SIG-M5 (cell line): ENCODE data around the gene DGKE.

Source experiments
- DNase-seq: peaks from one replicate; lab custom pipeline; 2025; lab: John Stamatoyannopoulos, UW

DGKE gene

DNA sequence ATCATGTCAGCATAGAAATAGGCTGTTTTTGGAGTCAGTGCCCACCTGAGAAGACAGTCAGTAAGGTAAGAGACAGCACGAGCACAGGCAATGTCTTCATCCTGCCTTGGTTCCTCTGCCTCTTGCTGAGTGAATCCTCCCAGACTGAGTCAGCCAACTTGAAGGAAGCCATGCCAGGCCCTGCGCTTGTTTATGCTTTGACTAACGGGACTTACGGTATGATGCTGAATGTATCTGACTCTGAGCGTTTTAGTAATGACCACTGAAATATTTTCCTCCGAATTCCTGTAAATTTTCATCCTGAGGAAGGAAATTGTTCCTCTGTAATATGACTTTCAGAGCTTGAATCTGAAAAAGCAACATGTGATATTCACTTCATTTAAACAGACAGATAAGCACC is 18.2 kb upstream of the DGKE start:
- no peak for DNase-seq

DNA sequence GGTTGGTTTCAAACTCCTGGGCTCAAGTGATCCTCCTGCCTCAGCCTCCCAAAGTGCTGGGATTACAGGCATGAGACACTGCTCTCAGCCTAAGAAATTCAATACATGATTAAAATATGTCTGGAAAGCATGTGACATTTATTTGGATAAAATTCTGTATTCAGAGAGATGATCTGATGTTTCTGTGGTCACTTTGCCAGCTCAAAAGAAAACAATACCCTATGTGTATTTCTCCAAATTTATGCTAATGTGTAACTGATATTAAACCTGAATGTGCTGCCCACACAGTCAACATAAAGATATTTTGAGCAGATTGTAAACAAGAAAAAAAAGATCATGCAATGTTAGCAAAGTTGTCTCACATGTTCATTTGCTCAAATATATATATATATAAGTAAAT is 16.9 kb upstream of the DGKE start:
- no peak for DNase-seq

DNA sequence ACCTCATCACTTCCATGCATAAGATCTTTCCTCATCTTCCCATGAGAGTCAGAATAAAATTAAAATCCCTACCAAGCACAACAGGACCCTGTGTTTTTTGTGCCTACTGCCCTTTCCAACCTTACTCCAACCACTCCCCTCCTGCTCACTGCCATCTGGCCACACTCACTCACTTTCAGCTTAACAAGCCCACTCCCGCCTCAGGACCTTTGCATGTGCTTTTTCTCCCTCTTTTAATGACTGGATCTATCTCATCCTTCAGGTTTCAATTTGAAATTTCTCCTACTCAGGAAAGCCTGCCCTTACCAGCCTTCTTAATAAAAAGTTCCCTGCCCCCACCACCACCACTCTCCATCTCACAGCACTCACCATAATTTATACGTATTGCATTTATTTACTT is 14.9 kb upstream of the DGKE start:
- no peak for DNase-seq

- peak; percentile 28 for DNase-seq
Measured at GRCh38 chr17:56819431-56820145, 14.4 kb upstream of the DGKE start.

- no peak for DNase-seq
Measured at GRCh38 chr17:56820207-56820606, 13.7 kb upstream of the DGKE start.

DNA sequence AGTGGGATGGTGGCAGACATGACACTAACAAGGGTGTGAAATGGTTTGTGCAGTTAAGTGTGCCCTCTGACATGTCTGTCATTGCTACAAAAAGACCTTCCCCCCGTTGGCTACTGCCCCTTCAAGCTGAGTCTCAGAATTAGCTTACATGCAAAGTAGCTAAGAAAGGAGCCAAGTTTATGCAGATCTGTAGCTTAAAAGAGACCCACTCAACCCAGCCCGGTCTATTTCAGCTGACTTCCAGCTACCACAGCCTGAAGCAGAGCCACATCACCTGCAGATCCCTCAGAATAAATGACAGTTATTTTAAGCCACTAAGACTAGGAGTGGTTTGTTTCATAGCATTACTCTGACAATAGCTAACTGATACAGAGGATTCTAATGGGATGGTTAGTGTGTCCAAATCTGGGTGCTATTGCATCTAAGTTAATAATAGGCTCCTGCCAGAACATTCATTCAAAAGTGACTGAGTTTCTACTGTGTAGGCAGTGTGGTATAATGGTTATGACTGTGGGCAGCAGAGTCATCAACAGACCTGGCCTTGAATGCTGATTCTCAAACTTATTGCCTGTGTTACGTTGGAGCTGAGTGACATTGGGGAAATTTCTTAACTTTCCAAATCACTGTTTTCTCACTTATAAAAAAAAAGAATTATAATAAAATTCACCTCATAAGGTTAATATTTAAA is 12.0 kb upstream of the DGKE start:
- DNase-seq = no peak

DNA sequence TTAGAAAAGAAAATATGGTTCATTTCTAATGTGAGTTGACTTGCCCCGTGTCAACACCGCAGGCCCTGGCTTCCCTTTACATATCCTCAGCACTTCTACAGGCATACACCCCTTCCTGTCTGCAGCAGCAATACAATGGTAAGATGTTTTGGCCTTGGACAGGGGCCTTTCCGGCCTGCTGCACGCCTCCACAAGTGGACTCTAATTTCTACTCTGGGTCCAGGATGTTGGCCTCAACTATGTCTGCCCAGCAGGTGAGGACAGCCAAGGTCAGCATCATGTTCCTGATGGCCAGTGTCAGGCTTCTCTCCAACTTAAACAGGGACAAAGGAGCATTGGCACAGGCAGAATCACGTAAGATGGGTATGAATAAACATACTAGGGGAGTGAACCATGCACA is 11.2 kb upstream of the DGKE start:
- DNase-seq = no peak

- no peak for DNase-seq
Measured at GRCh38 chr17:56823848-56824247, 10.1 kb upstream of the DGKE start.

DNA sequence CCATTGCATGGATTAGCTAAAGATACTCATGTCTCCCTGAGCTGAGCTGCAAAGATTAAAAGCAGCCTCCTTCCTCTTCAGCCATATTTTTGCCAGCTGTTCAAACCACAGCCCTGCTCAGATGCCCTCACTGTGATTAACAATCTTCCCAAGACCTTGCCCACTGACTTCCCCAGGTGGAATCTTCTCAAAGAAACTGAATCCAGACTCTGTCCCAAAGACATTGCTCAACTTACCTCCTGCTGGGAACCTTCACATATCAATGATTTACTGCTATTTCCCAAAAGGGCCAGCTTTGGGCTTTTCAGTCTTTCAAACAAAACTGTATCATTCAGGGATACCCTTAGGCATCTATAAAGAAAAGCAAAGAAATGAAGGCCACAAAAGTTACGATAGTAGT is 9.4 kb upstream of the DGKE start:
- no peak for DNase-seq

DNA sequence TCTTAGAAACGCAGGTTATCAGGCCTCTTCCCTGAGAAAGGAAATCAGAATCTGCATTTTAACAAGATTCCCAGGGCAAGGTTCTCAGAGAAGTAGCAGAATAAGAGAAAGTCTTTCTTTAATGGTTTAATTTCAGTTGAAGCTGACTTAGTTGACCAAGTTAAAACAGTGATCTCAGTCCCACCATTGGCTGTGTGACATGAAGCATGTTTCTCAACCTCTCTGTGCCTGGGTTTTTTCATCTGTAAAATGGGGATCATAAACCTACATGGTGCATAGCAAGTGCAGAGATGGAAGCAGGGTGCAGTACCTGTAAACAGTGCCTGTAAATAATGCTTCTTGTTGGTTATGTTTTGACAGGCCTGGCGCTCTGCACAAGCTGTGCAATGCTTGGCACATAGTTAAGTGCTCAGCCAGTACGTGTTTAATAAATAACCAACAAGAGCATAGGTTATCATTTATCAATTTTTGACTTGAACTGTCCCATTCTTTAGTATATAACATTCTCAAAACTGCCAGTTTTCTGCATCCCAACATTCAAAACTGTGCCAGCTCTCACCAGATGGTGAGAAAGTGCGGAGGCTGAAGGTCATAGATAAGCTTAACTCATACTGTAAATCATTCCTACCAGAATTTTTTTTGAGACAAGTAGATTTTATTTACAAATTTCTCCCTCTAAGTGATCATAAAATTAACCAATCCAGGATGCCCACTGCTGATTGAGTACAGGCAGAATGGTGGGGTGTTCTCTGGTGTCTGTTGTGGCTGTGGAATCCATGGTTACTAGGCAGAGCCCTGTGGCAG is 7.1 kb upstream of the DGKE start:
- DNase-seq = no peak

- DNase-seq = no peak
Measured at GRCh38 chr17:56830726-56831368, 3.1 kb upstream of the DGKE start.

DNA sequence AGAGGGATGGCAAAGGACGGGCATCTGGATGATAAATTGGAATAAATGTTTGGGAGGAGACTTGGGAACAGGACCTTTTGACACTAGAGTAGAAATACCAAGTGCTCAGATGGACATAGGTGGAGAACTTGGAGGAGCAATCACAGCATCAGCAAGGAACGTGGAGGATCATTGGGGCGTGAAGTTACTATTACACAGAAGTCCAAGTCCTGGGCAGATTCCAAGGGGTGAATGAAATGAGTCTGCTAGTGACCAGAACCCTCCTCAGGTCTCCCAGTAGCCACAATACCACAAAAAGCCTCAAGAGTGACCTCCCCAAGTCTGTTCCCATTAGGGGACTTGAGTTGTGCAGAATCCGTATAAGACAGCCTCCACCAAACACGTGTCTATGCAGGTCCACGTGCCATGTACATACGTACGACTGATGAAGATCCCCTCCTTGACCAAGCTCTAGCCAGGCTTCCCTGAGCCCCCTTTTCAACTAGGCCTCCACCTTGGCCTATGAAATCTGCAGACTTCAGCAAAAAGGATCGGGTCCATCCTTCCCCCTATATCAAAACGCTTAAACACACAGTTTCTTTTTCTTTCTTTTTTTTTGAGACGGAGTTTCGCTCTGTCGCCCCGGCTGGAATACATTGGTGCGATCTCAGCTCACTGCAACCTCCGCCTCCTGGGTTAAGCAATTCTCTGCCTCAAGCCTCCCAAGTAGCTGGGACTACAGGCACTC is 2.4 kb upstream of the DGKE start:
- DNase-seq = no peak

GRCh38 chr17:56832446-56832845 is 1.5 kb upstream of the DGKE start:
- no peak for DNase-seq

DNA sequence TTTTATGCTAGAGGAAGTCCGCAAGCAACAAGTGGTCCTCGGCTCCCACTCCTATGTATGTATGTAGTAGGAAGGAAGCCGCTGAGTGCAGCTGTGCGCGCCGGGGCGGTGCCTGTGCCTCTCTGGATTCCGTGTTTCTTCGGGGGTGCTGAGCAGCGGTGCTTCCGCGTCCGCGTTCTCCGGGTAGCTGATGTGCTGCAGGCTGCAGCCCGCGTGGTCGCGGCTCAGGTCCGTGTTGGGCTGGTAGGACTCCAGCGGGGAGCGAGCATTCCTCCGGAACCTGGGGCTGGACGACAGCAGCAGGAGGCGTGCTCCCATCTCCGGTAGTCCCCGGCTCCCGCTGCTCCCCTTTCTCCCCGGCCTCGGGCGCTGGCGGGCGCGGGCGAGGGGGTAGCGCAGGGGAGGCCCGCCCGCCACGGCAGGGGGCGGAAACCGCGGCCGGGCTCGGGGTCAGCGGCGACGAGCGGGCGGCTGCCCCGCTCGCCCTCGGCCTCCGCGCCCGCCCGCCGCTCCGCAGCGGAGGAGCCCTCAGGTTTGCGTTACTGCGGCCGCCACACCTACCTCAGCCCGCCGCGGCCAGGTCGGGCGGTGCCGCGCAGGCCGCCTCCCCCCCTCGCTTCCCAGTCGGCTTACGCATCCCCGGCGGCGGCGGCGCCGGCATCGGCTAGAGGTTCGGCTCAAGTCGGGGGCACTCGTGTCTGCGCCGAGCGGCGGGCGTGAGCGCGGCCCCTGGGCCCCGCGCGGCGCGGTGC is 718 bp upstream of the DGKE start:
- DNase-seq = peak; percentile 23

DNA sequence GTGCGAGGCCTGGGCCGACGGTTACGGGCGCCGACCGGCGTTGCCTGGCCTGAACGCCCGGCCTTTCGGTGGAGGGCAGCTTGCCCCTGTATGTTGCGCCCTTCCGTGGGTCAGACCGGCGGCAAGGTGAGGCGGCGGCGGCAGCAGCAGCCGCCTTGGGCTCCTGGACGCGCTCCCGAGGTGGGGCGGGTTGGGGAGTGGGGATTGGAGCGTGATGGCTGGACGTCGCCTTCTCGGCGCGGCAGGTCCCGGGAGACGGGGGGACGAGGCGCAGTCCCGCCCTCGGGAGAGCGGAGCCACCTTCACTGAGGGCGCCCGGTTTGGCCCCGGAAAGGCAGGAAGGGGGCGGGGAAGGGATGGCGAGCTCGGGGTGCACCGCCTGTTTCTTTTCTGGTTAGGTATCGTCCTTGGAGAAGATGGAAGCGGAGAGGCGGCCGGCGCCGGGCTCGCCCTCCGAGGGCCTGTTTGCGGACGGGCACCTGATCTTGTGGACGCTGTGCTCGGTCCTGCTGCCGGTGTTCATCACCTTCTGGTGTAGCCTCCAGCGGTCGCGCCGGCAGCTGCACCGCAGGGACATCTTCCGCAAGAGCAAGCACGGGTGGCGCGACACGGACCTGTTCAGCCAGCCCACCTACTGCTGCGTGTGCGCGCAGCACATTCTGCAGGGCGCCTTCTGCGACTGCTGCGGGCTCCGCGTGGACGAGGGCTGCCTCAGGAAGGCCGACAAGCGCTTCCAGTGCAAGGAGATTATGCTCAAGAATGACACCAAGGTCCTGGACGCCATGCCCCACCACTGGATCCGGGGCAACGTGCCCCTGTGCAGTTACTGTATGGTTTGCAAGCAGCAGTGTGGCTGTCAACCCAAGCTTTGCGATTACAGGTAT is 671 bp downstream of the DGKE start:
- DNase-seq = no peak

DNA sequence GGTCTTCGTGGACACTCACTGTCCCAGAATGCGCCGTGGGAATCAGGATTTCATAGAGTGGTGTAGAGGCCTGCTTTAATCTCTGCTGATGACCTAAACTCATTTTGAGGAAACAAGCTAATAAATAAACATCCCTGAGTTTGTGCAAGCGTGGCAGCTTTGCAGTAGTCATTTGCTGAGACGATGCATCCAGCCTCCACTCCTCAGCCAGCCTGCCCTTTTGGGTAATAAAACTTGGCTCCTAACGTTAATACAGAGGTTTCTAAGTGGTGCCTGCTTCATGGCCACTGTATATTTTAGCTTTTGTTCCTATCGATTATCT is 1.3 kb downstream of the DGKE start:
- no peak for DNase-seq

DNA sequence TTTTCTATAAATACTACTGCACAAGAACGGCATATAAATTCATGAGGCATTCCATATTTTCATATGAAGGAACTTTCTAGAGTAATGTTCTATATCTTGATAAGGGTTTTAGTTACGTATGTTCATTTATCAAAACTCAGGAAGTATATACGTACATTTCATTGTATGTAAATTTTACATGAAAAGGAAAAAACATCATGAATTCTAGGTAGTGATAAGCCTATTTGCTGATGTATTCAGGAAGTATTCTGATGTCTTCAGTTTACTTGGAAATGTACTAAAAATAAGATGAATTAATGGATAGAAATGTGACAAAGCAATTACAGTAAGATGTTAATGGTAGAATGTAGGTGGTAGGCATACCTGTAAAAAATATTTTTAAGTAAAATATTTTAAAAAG is 4.7 kb downstream of the DGKE start:
- DNase-seq = no peak

DNA sequence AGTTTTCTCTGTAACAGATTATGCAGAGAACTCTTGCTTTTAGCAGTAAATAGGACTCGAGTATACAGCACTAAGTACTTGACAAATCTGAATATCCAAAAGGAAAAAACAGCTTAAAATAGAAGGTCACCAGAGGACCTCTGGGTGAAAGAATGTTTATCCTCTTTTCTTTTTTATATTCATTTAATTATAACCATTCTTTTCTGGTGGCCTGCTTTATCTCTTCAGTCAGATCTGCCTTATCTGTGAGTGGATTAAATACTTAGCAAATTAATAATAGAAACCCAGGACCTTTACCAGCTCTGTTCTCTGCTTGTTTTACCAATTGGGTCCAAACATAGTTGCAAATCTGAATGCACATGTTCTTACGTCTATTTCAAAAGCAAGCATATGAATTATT is 8.6 kb downstream of the DGKE start:
- DNase-seq = no peak

DNA sequence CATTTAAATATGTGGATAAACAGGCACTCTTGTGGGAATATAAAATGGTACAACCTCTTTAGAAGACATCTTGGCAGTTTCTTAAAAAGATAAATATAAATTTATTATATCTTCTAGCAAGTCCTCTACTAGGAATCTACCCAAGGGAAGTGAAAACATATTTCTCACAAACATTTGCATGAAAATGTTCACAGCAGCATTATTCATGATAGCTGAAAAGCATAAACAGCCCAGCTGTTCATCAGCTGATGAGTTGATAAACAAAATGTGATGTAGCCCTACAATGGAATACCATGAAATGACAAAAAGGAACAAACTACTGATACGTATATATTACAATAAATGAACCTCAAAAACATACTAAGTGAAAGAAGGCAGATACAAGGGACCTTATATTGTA is 12.0 kb downstream of the DGKE start:
- DNase-seq = no peak

- no peak for DNase-seq
Measured at GRCh38 chr17:56847106-56847505, 13.2 kb downstream of the DGKE start.
